HEK293 (cell line): ENCODE results near the gene TP53I11.

Experiments used
- CTCF ChIA-PET: fragments of 350-600 bp; formaldehyde crosslinking; extraction: SDS; loops from one replicate; lab custom pipeline; 2021; ENCODE audit warnings: antibody characterized with exemption; lab: Yijun Ruan, JAX
- POLR2A ChIA-PET: fragments of 300-600 bp; formaldehyde crosslinking; extraction: SDS; loops from one replicate; lab custom pipeline; 2020; ENCODE audit warnings: antibody characterized with exemption, inconsistent platforms; lab: Yijun Ruan, JAX
- H3K27ac ChIP-seq: fragments of 200-500 bp; sonication (Bioruptor generic); 2 replicates; pipeline ENCODE4 v1.5.1; 2014; ENCODE audit warnings: low read depth, low read length, control low read depth, inconsistent platforms; ENCODE audit errors: extremely low read depth
- H3K36me3 ChIP-seq, 2 experiments: fragments of 200-500 bp in 1 of 2; sonication (Bioruptor generic) in 1 of 2; 1 replicate in 1 of 2; 2 replicates in 1 of 2; pipeline ENCODE4 v1.5.1; 2014 to 2017; ENCODE audit warnings: inconsistent platforms in 2 of 2, low read length in 2 of 2; ENCODE audit not compliant: control insufficient read depth in 2 of 2, insufficient read depth in 1 of 2
- H3K4me1 ChIP-seq: fragments of 200-500 bp; sonication (Bioruptor generic); 2 replicates; pipeline ENCODE4 v1.5.1; 2014; ENCODE audit warnings: mild to moderate bottlenecking, low read length, inconsistent platforms; ENCODE audit not compliant: control insufficient read depth, insufficient read depth
- H3K4me3 ChIP-seq: 2 replicates; pipeline ENCODE4 v1.5.1; 2011; ENCODE audit warnings: low read depth, mild to moderate bottlenecking, control low read depth, low read length, moderate library complexity
- H3K9me3 ChIP-seq: fragments of 200-500 bp; sonication (Bioruptor generic); 2 replicates; pipeline ENCODE4 v1.5.1; 2014; ENCODE audit warnings: low read depth, low read length, inconsistent platforms; ENCODE audit not compliant: control insufficient read depth, insufficient read depth
- BCL11B ChIP-seq: fragments of 450-650 bp; formaldehyde crosslinking; IDR thresholded peaks from 2 replicates; pipeline ENCODE4 v1.5.1; 2016; ENCODE audit warnings: low read depth, missing biosample characterization, missing genetic modification characterization
- GLIS1 ChIP-seq: fragments of 450-650 bp; formaldehyde crosslinking; IDR thresholded peaks from 2 replicates; pipeline ENCODE4 v1.5.1; 2016; ENCODE audit warnings: missing biosample characterization, missing genetic modification characterization
- KLF17 ChIP-seq: fragments of 450-650 bp; formaldehyde crosslinking; IDR thresholded peaks from 2 replicates; pipeline ENCODE4 v1.5.1; 2016; ENCODE audit warnings: missing biosample characterization, missing genetic modification characterization
- MEIS1 ChIP-seq: sonication (generic); formaldehyde crosslinking; IDR thresholded peaks from 2 replicates; pipeline ENCODE4 v1.8.1; 2022; ENCODE audit warnings: missing genetic modification reagents, mild to moderate bottlenecking, borderline replicate concordance
- OSR2 ChIP-seq: fragments of 450-650 bp; formaldehyde crosslinking; IDR thresholded peaks from 2 replicates; pipeline ENCODE4 v1.5.1; 2016; ENCODE audit warnings: missing biosample characterization, missing genetic modification characterization
- SP3 ChIP-seq: fragments of 450-650 bp; formaldehyde crosslinking; IDR thresholded peaks from 2 replicates; pipeline ENCODE4 v1.5.1; 2016; ENCODE audit warnings: missing biosample characterization, missing genetic modification characterization
- TRIM28 ChIP-seq: IDR thresholded peaks from 2 replicates; pipeline ENCODE4 v1.6.1; 2011; ENCODE audit warnings: low read length, control low read depth, borderline replicate concordance
- WT1 ChIP-seq: fragments of 450-650 bp; formaldehyde crosslinking; IDR thresholded peaks from 2 replicates; pipeline ENCODE4 v1.5.1; 2016; ENCODE audit warnings: missing biosample characterization, missing genetic modification characterization
- YY1 ChIP-seq: fragments of 450-650 bp; formaldehyde crosslinking; IDR thresholded peaks from 2 replicates; pipeline ENCODE4 v1.5.1; 2018; ENCODE audit warnings: missing biosample characterization, missing genetic modification characterization
- ZFHX2 ChIP-seq: fragments of 450-650 bp; formaldehyde crosslinking; conservative IDR thresholded peaks from 2 replicates; pipeline ENCODE4 v1.5.1; 2016; ENCODE audit warnings: missing biosample characterization, missing genetic modification characterization
- ZNF132 ChIP-seq: fragments of 450-650 bp; formaldehyde crosslinking; IDR thresholded peaks from 2 replicates; pipeline ENCODE4 v1.5.1; 2017; ENCODE audit warnings: missing biosample characterization, missing genetic modification characterization, borderline replicate concordance
- ZNF138 ChIP-seq: fragments of 450-650 bp; formaldehyde crosslinking; IDR thresholded peaks from 2 replicates; pipeline ENCODE4 v1.5.1; 2016; ENCODE audit warnings: missing biosample characterization, missing genetic modification characterization, borderline replicate concordance
- ZNF146 ChIP-seq: fragments of 450-650 bp; formaldehyde crosslinking; IDR thresholded peaks from 2 replicates; pipeline ENCODE4 v1.5.1; 2016; ENCODE audit warnings: missing biosample characterization, missing genetic modification characterization
- ZNF19 ChIP-seq: fragments of 450-650 bp; formaldehyde crosslinking; IDR thresholded peaks from 2 replicates; pipeline ENCODE4; 2016; ENCODE audit warnings: missing biosample characterization, missing genetic modification characterization, low read depth
- ZNF23 ChIP-seq: fragments of 450-650 bp; formaldehyde crosslinking; IDR thresholded peaks from 2 replicates; pipeline ENCODE4 v1.5.1; 2016; ENCODE audit warnings: missing biosample characterization, missing genetic modification characterization, borderline replicate concordance
- ZNF292 ChIP-seq: fragments of 450-650 bp; formaldehyde crosslinking; IDR thresholded peaks from 2 replicates; pipeline ENCODE4 v1.5.1; 2016; ENCODE audit warnings: low read depth, missing biosample characterization, missing genetic modification characterization, borderline replicate concordance
- ZNF416 ChIP-seq: fragments of 450-650 bp; formaldehyde crosslinking; IDR thresholded peaks from 2 replicates; pipeline ENCODE4 v1.5.1; 2016; ENCODE audit warnings: missing biosample characterization, missing genetic modification characterization
- ZNF488 ChIP-seq: fragments of 450-650 bp; formaldehyde crosslinking; IDR thresholded peaks from 2 replicates; pipeline ENCODE4 v1.5.1; 2016; ENCODE audit warnings: missing biosample characterization, missing genetic modification characterization
- ZNF530 ChIP-seq: fragments of 450-650 bp; formaldehyde crosslinking; IDR thresholded peaks from 2 replicates; pipeline ENCODE4 v1.5.1; 2016; ENCODE audit warnings: low read depth, missing biosample characterization, missing genetic modification characterization
- ZNF549 ChIP-seq: fragments of 450-650 bp; IDR thresholded peaks from 2 replicates; pipeline ENCODE4 v1.5.1; 2018; ENCODE audit warnings: missing biosample characterization, missing genetic modification characterization, mild to moderate bottlenecking, inconsistent platforms, moderate library complexity
- ZNF585B ChIP-seq: fragments of 450-650 bp; formaldehyde crosslinking; IDR thresholded peaks from 2 replicates; pipeline ENCODE4 v1.5.1; 2016; ENCODE audit warnings: missing biosample characterization, missing genetic modification characterization
- ZNF596 ChIP-seq: fragments of 450-650 bp; IDR thresholded peaks from 2 replicates; pipeline ENCODE4 v1.5.0; 2018; ENCODE audit warnings: missing biosample characterization, mild to moderate bottlenecking, missing genetic modification characterization, moderate library complexity
- ZNF670 ChIP-seq: fragments of 450-650 bp; formaldehyde crosslinking; IDR thresholded peaks from 2 replicates; pipeline ENCODE4 v1.5.1; 2016; ENCODE audit warnings: missing biosample characterization, missing genetic modification characterization, low read depth
- ZSCAN16 ChIP-seq: fragments of 450-650 bp; formaldehyde crosslinking; IDR thresholded peaks from 2 replicates; pipeline ENCODE4 v1.5.1; 2016; ENCODE audit warnings: missing biosample characterization, missing genetic modification characterization
- TF ChIP-seq, protein P1 (sequence below): fragments of 450-650 bp; formaldehyde crosslinking; IDR thresholded peaks from 2 replicates; pipeline ENCODE4 v1.5.1; 2017; ENCODE audit warnings: missing biosample characterization, missing genetic modification characterization
- TF ChIP-seq, protein P2 (sequence below): fragments of 450-650 bp; formaldehyde crosslinking; IDR thresholded peaks from 2 replicates; pipeline ENCODE4 v1.5.1; 2016; ENCODE audit warnings: missing biosample characterization, missing genetic modification characterization

Gene TP53I11

GRCh38 chr11:44947114-44947513 is 3.6 kb downstream of the TP53I11 start:
- Histone ChIP-seq H3K9me3 (no peaks in the 10 kb centered on the region), H3K4me3 (no peak overlapping the region), H3K27ac (no peak overlapping the region), H3K36me3 (peaks cover 0 to 10% of the 10 kb centered on the region in 2 experiments; a peak in 1 of 3 replicates), H3K4me1 (no peaks in the 10 kb centered on the region)
- POLR2A ChIA-PET, result no interaction called here
- TF ChIP-seq OSR2 (tag by site-specific recombination) (no peak), ZNF549 (tag by site-specific recombination) (no peak), KLF17 (tag by site-specific recombination) (no peak), ZNF146 (tag by site-specific recombination) (no peak), BCL11B (tag by site-specific recombination) (no peak), ZNF23 (tag by site-specific recombination) (no peak), YY1 (tag by site-specific recombination) (no peak), WT1 (tag by site-specific recombination) (no peak), ZNF138 (no peak), ZNF132 (tag by site-specific recombination) (no peak), ZNF292 (no peak)
- TF ChIP-seq, protein P1, sequence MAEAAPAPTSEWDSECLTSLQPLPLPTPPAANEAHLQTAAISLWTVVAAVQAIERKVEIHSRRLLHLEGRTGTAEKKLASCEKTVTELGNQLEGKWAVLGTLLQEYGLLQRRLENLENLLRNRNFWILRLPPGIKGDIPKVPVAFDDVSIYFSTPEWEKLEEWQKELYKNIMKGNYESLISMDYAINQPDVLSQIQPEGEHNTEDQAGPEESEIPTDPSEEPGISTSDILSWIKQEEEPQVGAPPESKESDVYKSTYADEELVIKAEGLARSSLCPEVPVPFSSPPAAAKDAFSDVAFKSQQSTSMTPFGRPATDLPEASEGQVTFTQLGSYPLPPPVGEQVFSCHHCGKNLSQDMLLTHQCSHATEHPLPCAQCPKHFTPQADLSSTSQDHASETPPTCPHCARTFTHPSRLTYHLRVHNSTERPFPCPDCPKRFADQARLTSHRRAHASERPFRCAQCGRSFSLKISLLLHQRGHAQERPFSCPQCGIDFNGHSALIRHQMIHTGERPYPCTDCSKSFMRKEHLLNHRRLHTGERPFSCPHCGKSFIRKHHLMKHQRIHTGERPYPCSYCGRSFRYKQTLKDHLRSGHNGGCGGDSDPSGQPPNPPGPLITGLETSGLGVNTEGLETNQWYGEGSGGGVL (tag by site-specific recombination), result no peak
- CTCF ChIA-PET, result interaction anchor here (0.6 to 5.5 kb wide), 7 partner anchors 11 to 354 kb away, joined by 3 to 37 read pairs (median 6); no protein-coding TSS in a partner anchor

- ChIA-PET POLR2A (no interaction called here), CTCF (interaction anchor here (2.6 to 5.5 kb wide), 3 partner anchors 10 to 157 kb away, joined by 11 to 37 read pairs (median 31); no protein-coding TSS in a partner anchor)
- no peak overlapping the region for H3K4me3 ChIP-seq
- H3K4me1 ChIP-seq, result no peaks in the 10 kb centered on the region
- peaks cover 0 to 10% of the 10 kb centered on the region in 2 experiments; a peak in 1 of 3 replicates for H3K36me3 ChIP-seq
- no peak for TF ChIP-seq TRIM28
- TF ChIP-seq ZSCAN16, result no peak
- TF ChIP-seq, protein P2, sequence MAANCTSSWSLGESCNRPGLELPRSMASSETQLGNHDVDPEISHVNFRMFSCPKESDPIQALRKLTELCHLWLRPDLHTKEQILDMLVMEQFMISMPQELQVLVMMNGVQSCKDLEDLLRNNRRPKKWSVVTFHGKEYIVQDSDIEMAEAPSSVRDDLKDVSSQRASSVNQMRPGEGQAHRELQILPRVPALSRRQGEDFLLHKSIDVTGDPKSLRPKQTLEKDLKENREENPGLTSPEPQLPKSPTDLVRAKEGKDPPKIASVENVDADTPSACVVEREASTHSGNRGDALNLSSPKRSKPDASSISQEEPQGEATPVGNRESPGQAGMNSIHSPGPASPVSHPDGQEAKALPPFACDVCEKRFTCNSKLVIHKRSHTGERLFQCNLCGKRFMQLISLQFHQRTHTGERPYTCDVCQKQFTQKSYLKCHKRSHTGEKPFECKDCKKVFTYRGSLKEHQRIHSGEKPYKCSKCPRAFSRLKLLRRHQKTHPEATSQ, result no peak
- no peak for TF ChIP-seq ZFHX2 (tag by site-specific recombination)
- no peak for TF ChIP-seq ZNF670 (tag by site-specific recombination)
- TF ChIP-seq ZNF416 (tag by site-specific recombination), result no peak
- no peak for TF ChIP-seq MEIS1
- TF ChIP-seq SP3 (tag by site-specific recombination), result no peak
- TF ChIP-seq ZNF488, result no peak
- no peak for TF ChIP-seq ZNF585B
- no peak for TF ChIP-seq ZNF596 (tag by site-specific recombination)
- TF ChIP-seq ZNF530 (tag by site-specific recombination), result no peak
- no peak for TF ChIP-seq GLIS1
- TF ChIP-seq ZNF19, result no peak
- no peak overlapping the region for H3K27ac ChIP-seq
- no peaks in the 10 kb centered on the region for H3K9me3 ChIP-seq
Measured at GRCh38 chr11:44946263-44946662, 4.4 kb downstream of the TP53I11 start.
